ENCODE results near the gene OCSTAMP.

- TF ChIP-seq GATA3 (IDR thresholded peaks at IDR 0.05; ENCODE audit: low read depth, low read length), result no peak
- no peak for TF ChIP-seq GATA2 (IDR thresholded peaks at IDR 0.05; ENCODE audit: low read depth, low read length)
Measured at GRCh38 chr20:46555370-46555956, 5.0 kb upstream of the OCSTAMP start.

All from SH-SY5Y (cell line).